ENCODE data around the gene OTUB1. TPM values are rescaled to one million over a fixed set of nuclear protein-coding genes. Genes with fewer than 3 reads are reported as not detected.

Gene OTUB1
- total RNA-seq, 1 experiment from 2014 or later = 87.0 TPM

DNA sequence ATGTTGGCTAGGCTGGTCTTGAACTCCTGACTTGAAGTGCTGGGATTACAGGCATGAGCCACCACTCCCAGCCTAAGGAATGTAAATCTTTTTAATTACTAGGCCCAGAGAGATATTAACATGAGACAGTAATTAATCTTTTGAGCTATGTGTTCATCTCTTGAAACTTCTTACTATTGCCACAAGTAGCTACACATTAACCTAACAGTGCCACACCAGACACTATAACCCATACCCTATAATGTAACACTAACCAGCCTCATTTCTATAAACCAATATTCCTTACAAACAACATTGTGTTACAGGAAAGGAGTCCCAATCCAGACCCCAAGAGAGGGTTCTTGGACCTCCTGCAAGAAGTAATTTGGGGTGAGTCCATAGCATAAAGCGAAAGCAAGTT, 19.8 kb upstream of the OTUB1 start:
- Histone ChIP-seq H3K4me3 (replicated peaks in 1 of 2; ENCODE audit: low read depth in 1 of 2, low read length in 2 of 2) (no peak overlapping the region), H3K36me3 (ENCODE audit: control insufficient read depth in 1 of 2, insufficient read depth in 2 of 2, low read length in 2 of 2) (no peaks in the 10 kb centered on the region), H3K79me2 (ENCODE audit: insufficient read depth, low read length) (no peaks in the 10 kb centered on the region), H3K4me1 (ENCODE audit: control insufficient read depth in 1 of 2, insufficient read depth in 2 of 2, low read length in 2 of 2) (no peaks in the 10 kb centered on the region), H3K9me2 (ENCODE audit: insufficient read depth) (no peaks in the 10 kb centered on the region), H4K20me1 (ENCODE audit: insufficient read depth) (no peaks in the 10 kb centered on the region), H3K4me2 (ENCODE audit: low read length) (no peak overlapping the region), H2AFZ (ENCODE audit: low read depth, low read length, poor library complexity, severe bottlenecking) (no peak overlapping the region), H3K9me3 (ENCODE audit: control insufficient read depth in 1 of 2, insufficient read depth in 1 of 2, low read depth in 1 of 2, low read length in 2 of 2) (no peaks in the 10 kb centered on the region), H3K27me3 (ENCODE audit: insufficient read depth, low read length) (no peaks in the 10 kb centered on the region), H3K27ac (ENCODE audit: low read depth, low read length) (no peak overlapping the region), H3K9ac (ENCODE audit: low read length) (no peak overlapping the region)
- intact Hi-C loops (cut with micrococcal nuclease) = no loop called here
- CTCF ChIA-PET = interaction anchor here (1.3 kb wide), 1 partner anchor 21 kb away, joined by 4 read pairs; no protein-coding TSS in a partner anchor
- no peak for TF ChIP-seq ATF3 (IDR thresholded peaks at IDR 0.05)
- TF ChIP-seq JUND (IDR thresholded peaks at IDR 0.05) = no peak
- no peak for TF ChIP-seq EGR1 (IDR thresholded peaks at IDR 0.05; ENCODE audit: low read depth)
- TF ChIP-seq SRF (IDR thresholded peaks at IDR 0.05; ENCODE audit: low read depth) = no peak
- TF ChIP-seq TCF7L2 (IDR thresholded peaks at IDR 0.05; ENCODE audit: borderline replicate concordance, extremely low read depth, insufficient read depth, insufficient read length) = no peak
- no peak for TF ChIP-seq EZH2 (IDR thresholded peaks at IDR 0.05)
- TF ChIP-seq, protein P1, sequence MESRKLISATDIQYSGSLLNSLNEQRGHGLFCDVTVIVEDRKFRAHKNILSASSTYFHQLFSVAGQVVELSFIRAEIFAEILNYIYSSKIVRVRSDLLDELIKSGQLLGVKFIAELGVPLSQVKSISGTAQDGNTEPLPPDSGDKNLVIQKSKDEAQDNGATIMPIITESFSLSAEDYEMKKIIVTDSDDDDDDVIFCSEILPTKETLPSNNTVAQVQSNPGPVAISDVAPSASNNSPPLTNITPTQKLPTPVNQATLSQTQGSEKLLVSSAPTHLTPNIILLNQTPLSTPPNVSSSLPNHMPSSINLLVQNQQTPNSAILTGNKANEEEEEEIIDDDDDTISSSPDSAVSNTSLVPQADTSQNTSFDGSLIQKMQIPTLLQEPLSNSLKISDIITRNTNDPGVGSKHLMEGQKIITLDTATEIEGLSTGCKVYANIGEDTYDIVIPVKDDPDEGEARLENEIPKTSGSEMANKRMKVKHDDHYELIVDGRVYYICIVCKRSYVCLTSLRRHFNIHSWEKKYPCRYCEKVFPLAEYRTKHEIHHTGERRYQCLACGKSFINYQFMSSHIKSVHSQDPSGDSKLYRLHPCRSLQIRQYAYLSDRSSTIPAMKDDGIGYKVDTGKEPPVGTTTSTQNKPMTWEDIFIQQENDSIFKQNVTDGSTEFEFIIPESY (IDR thresholded peaks at IDR 0.05; ENCODE audit: extremely low read depth, insufficient replicate concordance, low read length) = no peak
- TF ChIP-seq POLR2AphosphoS5 (IDR thresholded peaks at IDR 0.05; ENCODE audit: low read depth, low read length) = no peak
- POLR2A ChIA-PET = no interaction called here
- RAD21 ChIA-PET (ENCODE audit: low non-redundant PET in 1 of 2, low total read pairs in 2 of 2, uncharacterized antibody in 2 of 2, unreplicated experiment in 2 of 2) = no interaction called here
- DNase-seq (ENCODE audit: low read depth, low spot score) (no peak), ATAC-seq (no peak)
- BruUV-seq (replicated peaks) = no TSS peak

GRCh38 chr11:63969461-63969860, 16.8 kb upstream of the OTUB1 start:
- TF ChIP-seq SRF (IDR thresholded peaks at IDR 0.05; ENCODE audit: low read depth) (no peak), EGR1 (IDR thresholded peaks at IDR 0.05; ENCODE audit: low read depth) (no peak), EZH2phosphoT487 (IDR thresholded peaks at IDR 0.05; ENCODE audit: borderline replicate concordance) (no peak)
- TF ChIP-seq, protein P1 (IDR thresholded peaks at IDR 0.05; ENCODE audit: extremely low read depth, insufficient replicate concordance, low read length) = no peak
- RAD21 ChIA-PET (ENCODE audit: low non-redundant PET in 1 of 2, low total read pairs in 2 of 2, uncharacterized antibody in 2 of 2, unreplicated experiment in 2 of 2) = no interaction called here
- Histone ChIP-seq H3K27ac (ENCODE audit: low read depth, low read length) (no peak overlapping the region), H3K27me3 (ENCODE audit: insufficient read depth, low read length) (no peaks in the 10 kb centered on the region), H3K9ac (ENCODE audit: low read length) (no peak overlapping the region), H3K36me3 (ENCODE audit: control insufficient read depth in 1 of 2, insufficient read depth in 2 of 2, low read length in 2 of 2) (no peaks in the 10 kb centered on the region), H3K4me1 (ENCODE audit: control insufficient read depth in 1 of 2, insufficient read depth in 2 of 2, low read length in 2 of 2) (peaks cover 0 to 7% of the 10 kb centered on the region in 2 experiments; a peak in 2 of 4 replicates), H3K4me2 (ENCODE audit: low read length) (no peak overlapping the region), H3K79me2 (ENCODE audit: insufficient read depth, low read length) (peaks cover under 1% of the 10 kb centered on the region; the same call in 1 of the 2 replicates), H3K9me2 (ENCODE audit: insufficient read depth) (no peaks in the 10 kb centered on the region), H2AFZ (ENCODE audit: low read depth, low read length, poor library complexity, severe bottlenecking) (no peak overlapping the region), H4K20me1 (ENCODE audit: insufficient read depth) (no peaks in the 10 kb centered on the region), H3K9me3 (ENCODE audit: control insufficient read depth in 1 of 2, insufficient read depth in 1 of 2, low read depth in 1 of 2, low read length in 2 of 2) (no peaks in the 10 kb centered on the region), H3K4me3 (replicated peaks in 1 of 2; ENCODE audit: low read depth in 1 of 2, low read length in 2 of 2) (no peak overlapping the region)
- DNase-seq (ENCODE audit: low read depth, low spot score) (no peak), ATAC-seq (no peak)
- BruUV-seq (replicated peaks) = no TSS peak
- CTCF ChIA-PET = no interaction called here
- POLR2A ChIA-PET = no interaction called here
- intact Hi-C loops (cut with micrococcal nuclease) = no loop called here
